OCI-LY3 (cell line): ENCODE measurements around the gene DIAPH2.

Experiments used
- H2AFZ ChIP-seq: fragments of 200-600, 300-600 bp; shearing (Covaris generic); 2 replicates; pipeline ENCODE4 v1.6.0; 2014; ENCODE audit warnings: antibody characterized with exemption, low read depth, low read length
- H3K27ac ChIP-seq: fragments of 200-600, 300-600 bp; sonication (generic); 2 replicates; pipeline ENCODE4 v1.5.1; 2014; ENCODE audit warnings: mild to moderate bottlenecking, low read length, moderate library complexity, mixed read lengths
- H3K27me3 ChIP-seq: fragments of 200-600, 300-600 bp; sonication (generic); 2 replicates; pipeline ENCODE4 v1.6.1; 2014; ENCODE audit warnings: low read depth, low read length, mixed read lengths
- H3K36me3 ChIP-seq: fragments of 200-600, 300-600 bp; sonication (generic); replicated peaks from 2 replicates; pipeline ENCODE3; 2014; ENCODE audit warnings: low read depth, low read length, mixed read lengths
- H3K4me1 ChIP-seq: fragments of 300-600, 200-600 bp; sonication (generic); 2 replicates; pipeline ENCODE4 v1.6.1; 2014; ENCODE audit warnings: low read length, mixed read lengths
- H3K4me2 ChIP-seq: fragments of 200-600, 300-600 bp; sonication (generic); 2 replicates; pipeline ENCODE4 v1.6.1; 2014; ENCODE audit warnings: low read length, mixed read lengths
- H3K4me3 ChIP-seq: fragments of 300-600, 200-600 bp; sonication (generic); 2 replicates; pipeline ENCODE4 v1.5.1; 2014; ENCODE audit warnings: antibody characterized with exemption, mild to moderate bottlenecking, low read length, moderate library complexity
- H3K79me2 ChIP-seq: fragments of 300-600, 200-600 bp; shearing (Covaris generic); 2 replicates; pipeline ENCODE4 v1.6.1; 2014; ENCODE audit warnings: mild to moderate bottlenecking, low read length, mixed read lengths
- H3K9ac ChIP-seq: fragments of 300-600, 200-600 bp; shearing (Covaris generic); 2 replicates; pipeline ENCODE4 v1.6.0; 2014; ENCODE audit warnings: mild to moderate bottlenecking, low read length, moderate library complexity
- H3K9me3 ChIP-seq: fragments of 200-600, 300-600 bp; shearing (Covaris generic); 2 replicates; pipeline ENCODE4 v1.6.1; 2014; ENCODE audit warnings: low read length, mixed read lengths; ENCODE audit not compliant: insufficient read depth
- H4K20me1 ChIP-seq: fragments of 200-600, 300-600 bp; sonication (generic); 2 replicates; pipeline ENCODE4 v1.6.1; 2016; ENCODE audit warnings: low read length, mixed read lengths; ENCODE audit not compliant: insufficient read depth
- CTCF ChIP-seq: fragments of 200-600, 300-600 bp; sonication (generic); IDR thresholded peaks from 2 replicates; pipeline ENCODE4 v1.5.1; 2014; ENCODE audit warnings: antibody characterized with exemption, low read length, low read depth
- EZH2phosphoT487 ChIP-seq: fragments of 200-600 bp; shearing (Covaris generic); IDR thresholded peaks from 2 replicates; pipeline ENCODE4 v1.6.1; 2018; ENCODE audit warnings: antibody characterized with exemption, mixed run types, low read depth

Gene DIAPH2

GRCh38 chrX:96684339-96685209 is at the start of gene DIAPH2:
DIAPH2 (plus strand) TSS chrX:96684842.
- no peaks in the 10 kb centered on the region for H3K36me3 ChIP-seq
- H4K20me1 ChIP-seq = no peaks in the 10 kb centered on the region
- H3K27ac ChIP-seq = peak within 1 kb of the TSS; percentile 53
- H3K4me2 ChIP-seq = peak within 1 kb of the TSS; percentile 87
- no peaks in the 10 kb centered on the region for H3K27me3 ChIP-seq
- peak within 1 kb of the TSS; percentile 94 for H3K4me3 ChIP-seq
- no peaks in the 10 kb centered on the region for H3K9me3 ChIP-seq
- H3K9ac ChIP-seq = peak within 1 kb of the TSS; percentile 90
- peaks cover 3% of the 10 kb centered on the region; the same call in 1 of the 2 replicates for H3K79me2 ChIP-seq
- no peak for TF ChIP-seq EZH2phosphoT487
- TF ChIP-seq CTCF = no peak
- H3K4me1 ChIP-seq = peaks cover 18% of the 10 kb centered on the region
- H2AFZ ChIP-seq = peak within 1 kb of the TSS; percentile 85

GRCh38 chrX:96650023-96650422 is 34.6 kb upstream of the DIAPH2 start:
- no peak overlapping the region for H3K4me3 ChIP-seq
- H2AFZ ChIP-seq = no peak overlapping the region
- H3K4me1 ChIP-seq = peaks cover 8% of the 10 kb centered on the region; the same call in 1 of the 2 replicates
- no peaks in the 10 kb centered on the region for H3K27me3 ChIP-seq
- TF ChIP-seq CTCF (no peak), EZH2phosphoT487 (no peak)
- no peaks in the 10 kb centered on the region for H3K9me3 ChIP-seq
- no peaks in the 10 kb centered on the region for H3K36me3 ChIP-seq
- no peaks in the 10 kb centered on the region for H4K20me1 ChIP-seq
- no peak overlapping the region for H3K27ac ChIP-seq
- no peak overlapping the region for H3K4me2 ChIP-seq
- H3K79me2 ChIP-seq = no peaks in the 10 kb centered on the region
- no peak overlapping the region for H3K9ac ChIP-seq

GRCh38 chrX:96655947-96656623 is 28.6 kb upstream of the DIAPH2 start:
- H4K20me1 ChIP-seq = no peaks in the 10 kb centered on the region
- no peak overlapping the region for H3K9ac ChIP-seq
- H3K27ac ChIP-seq = no peak overlapping the region
- H3K4me1 ChIP-seq = no peaks in the 10 kb centered on the region
- H3K4me2 ChIP-seq = no peak overlapping the region
- no peaks in the 10 kb centered on the region for H3K9me3 ChIP-seq
- H3K36me3 ChIP-seq = no peaks in the 10 kb centered on the region
- H3K27me3 ChIP-seq = no peaks in the 10 kb centered on the region
- H2AFZ ChIP-seq = no peak overlapping the region
- no peaks in the 10 kb centered on the region for H3K79me2 ChIP-seq
- no peak overlapping the region for H3K4me3 ChIP-seq
- TF ChIP-seq EZH2phosphoT487 = no peak
- TF ChIP-seq CTCF = no peak

- Histone ChIP-seq H4K20me1 (no peaks in the 10 kb centered on the region), H3K79me2 (peaks cover 3% of the 10 kb centered on the region; the same call in 1 of the 2 replicates), H3K4me2 (no peak overlapping the region), H3K9me3 (no peaks in the 10 kb centered on the region), H3K36me3 (no peaks in the 10 kb centered on the region), H3K27ac (no peak overlapping the region), H3K9ac (no peak overlapping the region), H3K4me3 (no peak overlapping the region), H3K27me3 (no peaks in the 10 kb centered on the region), H2AFZ (no peak overlapping the region), H3K4me1 (peaks cover 18% of the 10 kb centered on the region)
- TF ChIP-seq EZH2phosphoT487 = no peak
- no peak for TF ChIP-seq CTCF
Measured at GRCh38 chrX:96682516-96682915, 2.1 kb upstream of the DIAPH2 start.
